Fibroblast of lung (primary cell): ENCODE results near the gene ZNF207.

Experiments
- CTCF ChIP-seq, 2 donors: IDR thresholded peaks in 1 of 2; conservative IDR thresholded peaks in 1 of 2; 1 replicate in 1 of 2; 2 replicates in 1 of 2; pipeline ENCODE4 v1.5.1; 2011 to 2012; ENCODE audit warnings: low read length in 2 of 2, control low read depth in 1 of 2, inconsistent platforms in 1 of 2, low read depth in 1 of 2, mild to moderate bottlenecking in 1 of 2
- EZH2 ChIP-seq: IDR thresholded peaks from 2 replicates; pipeline ENCODE4 v1.5.1; 2012; ENCODE audit warnings: low read length, control low read depth, mild to moderate bottlenecking; ENCODE audit errors: missing control alignments

- no peak for TF ChIP-seq EZH2
- TF ChIP-seq CTCF (conservative IDR thresholded peaks at IDR 0.05 in 1 of 2, IDR thresholded peaks at IDR 0.05 in 1 of 2; ENCODE audit: low read depth in 1 of 2, low read length in 2 of 2), result no peak
These were observed 5.9 kb downstream of the ZNF207 start for GRCh38 chr17:32355649-32356377.
